ENCODE results near the gene BBLN. TPM values are rescaled to one million over a fixed set of nuclear protein-coding genes. Genes with fewer than 3 reads are reported as not detected.

The BBLN gene
- total and polyA plus RNA-seq, 8 donors, result 23.1 to 133 (median 34.7) TPM

DNA sequence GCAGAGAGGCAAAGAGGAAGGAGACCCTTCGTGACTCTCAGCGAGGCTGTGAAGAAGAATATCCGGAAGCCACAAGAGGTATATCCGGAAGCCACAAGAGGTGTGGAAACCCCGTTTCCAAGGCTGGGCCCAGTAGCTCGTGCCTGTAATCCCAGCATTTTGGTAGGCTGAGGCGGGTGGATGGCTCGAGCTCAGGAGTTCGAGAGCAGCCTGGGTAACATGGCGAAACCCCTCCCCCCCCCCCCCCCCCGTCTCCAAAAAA lies 612 bp upstream of the BBLN start:
- H3K9me3 ChIP-seq, result no peaks in the 10 kb centered on the region
- H3K4me3 ChIP-seq, result peak overlapping the region in 2 of 4 donors; percentile 63 to 77
- H3K4me1 ChIP-seq, result peaks cover 0 to 13% (median 3%) of the 10 kb centered on the region in 3 donors
- intact Hi-C loops (cut with DNase I), result no loop called here
- no peaks in the 10 kb centered on the region for H3K27me3 ChIP-seq
- TF ChIP-seq CTCF (IDR thresholded peaks at IDR 0.05), result no peak
- WGBS, 2 donors, result 56% methylated on average over 11 of the region's 11 CpGs
- DNase-seq, result no peak
- H3K27ac ChIP-seq, result peak overlapping the region in 3 of 4 donors; percentile 23 to 66 (median 59)
- ATAC-seq, result no peak
- no peak for FAIRE-seq
- no peaks in the 10 kb centered on the region for H3K36me3 ChIP-seq

DNA sequence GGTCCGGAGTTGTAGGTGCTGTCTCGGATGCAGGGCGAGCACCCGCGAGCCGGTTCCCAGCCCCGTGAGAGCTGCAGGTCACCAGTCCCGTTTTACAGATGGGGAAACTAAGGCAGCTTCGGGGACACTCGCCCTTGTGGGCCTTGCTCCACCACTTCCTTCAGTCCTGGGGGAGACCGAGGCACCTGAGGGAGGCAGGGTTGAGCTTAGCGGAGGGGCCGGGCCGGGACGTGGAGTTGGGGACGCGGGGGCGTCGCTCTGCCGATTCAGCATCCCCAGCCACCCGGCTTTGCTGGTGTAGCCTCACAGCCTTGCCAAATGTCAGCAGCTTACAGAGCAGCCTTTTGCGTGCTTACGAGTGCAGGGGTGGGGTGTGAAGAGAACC lies 530 bp downstream of the BBLN start:
- TF ChIP-seq CTCF (IDR thresholded peaks at IDR 0.05), result no peak
- no peaks in the 10 kb centered on the region for H3K27me3 ChIP-seq
- peak; percentile 2 to 6 (median 4) for ATAC-seq
- no peaks in the 10 kb centered on the region for H3K9me3 ChIP-seq
- peaks cover 0 to 9% (median 0%) of the 10 kb centered on the region in 3 donors for H3K36me3 ChIP-seq
- H3K4me1 ChIP-seq, result peaks cover 0 to 13% (median 3%) of the 10 kb centered on the region in 3 donors
- intact Hi-C loops (cut with DNase I), result no loop called here
- peak overlapping the region; percentile 45 to 77 (median 65) for H3K4me3 ChIP-seq
- DNase-seq, result peak in 1 of 6 donors; percentile 29
- FAIRE-seq, result no peak
- WGBS, 2 donors, result 0 to 1% methylated on average over 17 to 23 of the region's 23 CpGs
- H3K27ac ChIP-seq, result no peak overlapping the region

DNA sequence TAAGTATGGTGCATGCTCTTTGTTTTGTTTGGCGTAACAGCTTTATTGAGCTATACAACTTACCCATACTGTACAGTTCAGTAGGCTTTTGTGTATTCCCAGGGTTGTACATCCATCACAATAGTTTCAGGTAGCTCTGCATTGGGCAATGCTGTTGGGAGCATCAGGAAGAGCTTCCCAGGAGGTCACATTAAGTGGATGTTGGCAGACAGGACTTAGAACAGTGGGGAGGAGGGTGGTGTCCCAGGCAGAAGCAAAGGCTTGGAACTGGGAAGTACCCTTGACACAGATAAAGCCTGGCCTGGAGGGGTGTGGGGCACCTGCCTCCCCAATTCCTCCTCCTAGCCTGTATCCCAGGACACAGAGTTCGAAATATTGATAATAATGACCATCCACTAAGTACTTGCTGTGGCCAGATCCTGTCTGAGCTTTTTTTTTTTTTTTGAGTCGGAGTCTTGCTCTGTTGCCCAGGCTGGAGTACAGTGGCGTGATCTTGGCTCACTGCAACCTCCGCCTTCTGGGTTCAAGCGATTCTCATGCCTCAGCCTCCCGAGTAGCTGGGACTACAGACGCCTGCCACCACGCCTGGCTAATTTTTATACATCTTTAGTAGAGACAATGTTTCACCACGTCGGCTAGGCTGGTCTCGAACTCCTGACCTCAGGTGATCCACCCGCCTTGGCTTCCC lies 1.3 kb downstream of the BBLN start:
- no peaks in the 10 kb centered on the region for H3K27me3 ChIP-seq
- no peak for DNase-seq
- no peak for TF ChIP-seq CTCF (IDR thresholded peaks at IDR 0.05)
- ATAC-seq, result no peak
- H3K9me3 ChIP-seq, result no peaks in the 10 kb centered on the region
- peaks cover 0 to 13% (median 0%) of the 10 kb centered on the region in 3 donors for H3K36me3 ChIP-seq
- H3K4me1 ChIP-seq, result peaks cover 0 to 13% (median 3%) of the 10 kb centered on the region in 3 donors
- H3K4me3 ChIP-seq, result no peak overlapping the region
- no peak overlapping the region for H3K27ac ChIP-seq
- intact Hi-C loops (cut with DNase I), result no loop called here
- WGBS, 2 donors, result 87 to 95% methylated on average over 12 to 13 of the region's 13 CpGs
- no peak for FAIRE-seq

DNA sequence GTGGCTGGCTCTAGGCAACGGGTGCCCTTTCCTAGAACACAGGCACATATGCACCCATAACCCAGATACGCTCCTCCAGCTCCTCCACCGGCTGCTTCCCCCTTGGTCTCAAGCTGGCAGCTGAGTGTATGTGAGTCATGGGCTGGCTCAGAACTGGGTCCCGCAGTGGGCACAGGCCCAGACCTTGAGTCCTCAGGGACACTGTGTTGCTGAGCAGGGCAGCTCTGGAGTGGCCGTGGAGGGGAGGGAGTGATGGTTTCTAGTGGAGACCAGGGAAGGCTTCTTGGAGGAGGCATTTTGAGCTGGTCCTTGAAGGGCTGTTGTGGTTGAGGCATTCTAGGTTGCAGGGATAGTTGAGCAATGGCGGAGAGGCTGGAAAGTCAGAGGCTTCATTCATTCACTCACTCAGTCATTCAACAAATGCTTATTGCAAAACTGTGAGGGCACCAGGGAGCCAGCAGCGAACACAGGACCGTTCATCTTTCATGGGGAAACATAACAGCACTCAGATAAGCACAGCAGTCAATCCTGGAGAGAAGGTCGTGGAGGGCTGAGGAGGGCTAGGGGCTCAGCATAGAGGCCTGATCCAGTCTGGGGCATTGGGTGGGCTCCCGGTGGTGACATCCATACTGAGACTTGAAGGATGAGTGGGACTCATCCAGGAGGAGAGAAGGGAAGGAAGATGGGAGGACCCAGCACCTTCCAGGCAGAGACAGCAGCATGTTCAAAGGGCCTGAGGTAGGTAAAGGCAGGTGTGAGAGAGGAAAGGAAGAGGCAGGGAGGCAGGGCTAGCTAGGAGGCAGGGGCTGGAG lies 2.4 kb downstream of the BBLN start:
- DNase-seq, result peak in 5 of 6 donors; percentile 66 to 93 (median 88)
- Histone ChIP-seq H3K9me3 (no peaks in the 10 kb centered on the region), H3K27me3 (no peaks in the 10 kb centered on the region), H3K4me1 (peaks cover 0 to 13% (median 3%) of the 10 kb centered on the region in 3 donors), H3K36me3 (peaks cover 0 to 22% (median 0%) of the 10 kb centered on the region in 3 donors), H3K4me3 (no peak overlapping the region), H3K27ac (peak overlapping the region in 1 of 4 donors; percentile 28)
- peak; percentile 37 to 52 (median 48) for ATAC-seq
- WGBS, 2 donors, result 57 to 63% methylated on average over 10 of the region's 10 CpGs
- no peak for FAIRE-seq
- intact Hi-C loops (cut with DNase I), result no loop called here
- no peak for TF ChIP-seq CTCF (IDR thresholded peaks at IDR 0.05)

Data from pancreas (tissue), 10 donors.